ENCODE measurements around the gene DDR2.

The DDR2 gene

DNA sequence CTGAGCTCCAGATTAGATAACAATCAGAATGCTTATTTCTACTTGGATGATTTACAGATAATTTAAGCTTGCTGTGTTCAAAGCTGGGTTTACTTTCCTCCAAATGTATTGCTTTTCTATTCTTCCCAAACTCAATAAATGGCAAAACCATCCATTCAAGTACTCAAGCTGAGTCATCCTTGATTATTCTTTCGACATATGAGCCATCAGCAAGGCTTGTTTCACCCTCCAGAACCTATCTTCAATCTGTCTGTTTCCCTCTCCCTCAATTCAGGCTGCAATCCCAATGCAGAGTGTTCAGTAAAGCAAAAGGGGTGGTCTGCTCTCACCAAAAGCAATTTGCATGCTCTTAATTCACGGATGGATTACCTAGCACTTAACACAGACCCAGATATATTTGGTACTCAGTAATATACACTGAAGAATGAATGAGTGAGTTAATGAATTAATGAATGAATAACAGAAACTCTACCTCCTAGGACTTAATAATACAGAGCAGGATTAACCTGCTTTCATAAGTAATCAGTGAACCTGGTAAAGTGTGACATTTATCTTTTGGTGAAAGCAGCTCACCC lies 41.9 kb downstream of the DDR2 start:
- peak; percentile 8 for DNase-seq

DNA sequence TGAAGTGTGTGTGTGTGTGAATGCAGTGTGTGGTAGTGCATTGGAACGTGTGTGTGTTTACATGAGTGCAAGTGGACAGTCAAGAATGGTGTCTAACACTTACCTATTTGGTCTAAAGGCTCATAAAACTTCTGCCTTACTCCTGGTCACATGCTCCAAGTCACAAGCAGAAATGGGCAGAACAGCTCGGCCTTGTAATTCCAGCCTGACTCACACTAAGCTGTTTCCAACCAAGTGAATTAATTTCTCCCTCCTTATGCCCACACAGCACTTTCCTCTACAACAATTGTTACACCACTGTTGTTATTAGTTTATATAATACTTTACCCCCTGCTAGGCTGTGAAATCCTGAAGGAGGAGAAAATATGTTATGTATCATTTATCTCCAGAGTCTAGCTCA lies 43.8 kb downstream of the DDR2 start:
- peak; percentile 54 for DNase-seq

GRCh38 chr1:162676750-162677149 lies 44.5 kb downstream of the DDR2 start:
- peak; percentile 9 for DNase-seq

- DNase-seq, result no peak
Observed at GRCh38 chr1:162677607-162678371, 45.5 kb downstream of the DDR2 start.

GRCh38 chr1:162678439-162678838 lies 46.2 kb downstream of the DDR2 start:
- DNase-seq, result no peak

GRCh38 chr1:162679298-162679697 lies 47.0 kb downstream of the DDR2 start:
- DNase-seq, result no peak

DNA sequence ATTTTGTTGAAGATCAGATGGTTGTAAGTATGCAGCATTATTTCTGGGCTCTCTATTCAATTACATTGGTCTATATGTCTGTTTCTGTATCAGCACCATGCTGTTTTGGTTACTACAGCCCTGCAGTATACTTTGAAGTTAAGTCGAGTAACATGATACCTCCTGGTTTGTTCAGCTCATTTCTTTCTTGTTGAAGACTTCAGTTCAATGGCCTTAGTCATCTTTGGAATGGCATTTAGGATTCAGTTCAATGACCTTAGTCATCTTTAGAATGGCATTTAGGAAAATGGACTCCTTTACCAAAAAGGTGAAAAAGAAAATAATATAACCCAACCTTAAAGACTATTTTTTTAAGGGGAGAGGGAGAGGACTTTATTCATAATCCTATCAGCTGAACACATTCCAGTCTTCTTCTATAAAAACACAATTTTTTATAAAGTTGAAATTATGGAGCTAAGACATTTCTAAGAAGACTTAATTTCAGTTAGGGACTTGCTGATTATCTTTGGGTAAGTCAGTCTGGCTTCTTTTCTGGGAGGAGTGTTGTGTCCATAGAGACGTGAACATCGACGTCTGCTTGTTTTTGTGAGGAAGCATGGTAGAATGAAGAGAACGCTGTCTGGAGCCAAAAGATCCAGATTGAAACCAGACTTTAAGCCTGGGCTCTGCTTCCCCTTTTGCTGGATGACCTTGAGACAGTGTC lies 48.3 kb downstream of the DDR2 start:
- no peak for DNase-seq

GRCh38 chr1:162681122-162681436 lies 48.8 kb downstream of the DDR2 start:
- no peak for DNase-seq

- no peak for DNase-seq
Observed at GRCh38 chr1:162682013-162682419, 49.8 kb downstream of the DDR2 start.

GRCh38 chr1:162687870-162688269 lies 55.6 kb downstream of the DDR2 start:
- DNase-seq, result no peak

DNA sequence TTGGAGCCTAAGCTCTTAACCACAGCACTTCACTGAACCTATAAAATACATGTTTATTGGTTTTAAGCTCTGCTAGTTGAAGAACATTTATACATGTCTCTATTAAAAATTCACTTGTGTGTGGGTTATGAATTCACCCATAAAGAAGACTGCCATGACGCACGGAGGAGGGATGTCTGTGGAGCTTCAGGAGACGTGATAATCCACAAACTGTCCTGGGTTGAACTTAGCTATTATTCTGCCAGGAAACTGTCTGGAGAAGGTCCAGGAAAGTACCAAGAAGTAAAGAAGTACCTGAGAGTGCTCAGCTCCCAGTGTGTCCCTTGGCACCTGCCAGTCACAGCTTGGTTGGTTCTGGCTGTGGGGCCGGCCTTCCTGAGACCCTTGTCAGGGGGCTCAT lies 56.3 kb downstream of the DDR2 start:
- DNase-seq, result no peak

DNA sequence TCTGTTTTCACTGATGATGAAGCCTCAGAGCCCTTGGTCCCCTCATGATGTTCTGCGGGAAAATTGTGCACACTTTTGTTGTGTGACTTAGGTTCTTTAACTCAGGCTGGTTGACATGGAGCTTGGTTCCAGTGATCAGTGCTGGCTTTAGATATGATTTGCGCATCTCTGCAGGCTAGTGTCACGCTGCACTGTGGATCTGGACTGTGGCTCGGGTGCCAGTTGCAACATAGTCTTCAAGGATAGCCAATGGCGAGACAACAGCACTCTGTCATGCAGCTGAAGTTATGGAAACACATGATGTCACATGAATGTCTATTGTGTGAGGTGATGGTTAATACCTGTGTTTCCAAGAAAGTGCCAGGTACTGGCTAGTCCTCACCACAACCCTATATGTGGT lies 56.7 kb downstream of the DDR2 start:
- DNase-seq, result no peak

- DNase-seq, result no peak
Observed at GRCh38 chr1:162689745-162690671, 57.7 kb downstream of the DDR2 start.

DNA sequence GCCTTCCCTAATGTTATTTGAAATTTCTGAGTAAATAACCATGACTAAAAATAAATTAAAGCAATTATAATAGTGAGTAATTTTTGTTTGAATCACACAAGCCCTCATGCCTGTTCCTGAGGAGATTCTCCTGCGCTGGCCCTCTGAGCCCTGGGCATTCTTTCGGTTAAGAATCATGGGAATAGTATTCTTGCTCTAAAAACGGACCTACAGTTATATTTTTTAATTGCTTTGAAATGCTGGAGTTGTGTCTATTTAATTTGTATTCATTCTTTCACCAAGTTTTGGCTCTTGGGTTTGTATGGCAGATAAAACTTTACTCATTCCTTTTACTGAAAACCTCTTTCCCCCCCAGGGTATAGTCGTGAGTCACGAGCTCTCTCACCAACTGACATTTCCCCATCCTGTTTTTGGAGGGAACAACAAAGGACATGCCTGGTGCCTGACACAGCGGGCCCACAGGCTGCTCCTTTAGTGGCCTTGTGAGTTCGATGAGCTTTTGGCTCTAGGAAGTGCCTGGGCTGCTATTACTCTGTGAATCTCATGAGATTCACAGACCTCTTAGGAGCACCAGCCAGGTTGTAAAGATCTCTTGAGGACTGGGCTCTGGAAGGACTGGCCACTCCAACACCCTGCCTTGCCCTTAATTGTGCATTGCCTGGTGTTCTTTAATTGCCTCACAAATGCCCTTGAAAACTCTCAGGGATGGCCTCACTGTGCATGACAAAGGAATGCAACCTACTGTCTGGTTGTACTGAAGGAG lies 58.6 kb downstream of the DDR2 start:
- peak; percentile 98 for DNase-seq

- no peak for DNase-seq
Observed at GRCh38 chr1:162691999-162692575, 59.8 kb downstream of the DDR2 start.

DNA sequence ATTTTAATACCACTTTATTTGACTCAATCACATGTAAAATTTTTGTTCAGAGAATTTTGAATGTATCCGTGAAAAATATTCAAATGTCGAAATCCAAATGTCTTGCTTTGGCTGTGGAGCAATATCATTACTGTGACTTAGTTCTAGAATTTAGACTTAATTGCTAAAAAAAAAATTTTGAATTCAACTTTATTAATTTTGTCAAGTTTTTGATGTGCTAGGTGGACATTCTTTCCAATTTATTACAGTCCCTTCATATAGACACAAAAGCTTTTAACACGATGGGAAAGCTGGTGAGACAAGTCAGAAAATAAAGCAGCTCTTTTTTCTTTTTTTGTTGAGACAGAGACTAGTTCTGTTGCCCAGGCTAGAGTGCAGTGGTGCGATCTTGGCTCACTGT lies 62.6 kb downstream of the DDR2 start:
- no peak for DNase-seq

- DNase-seq, result no peak
Observed at GRCh38 chr1:162695687-162696086, 63.4 kb downstream of the DDR2 start.

- DNase-seq, result peak; percentile 98
Observed at GRCh38 chr1:162696286-162696862, 64.1 kb downstream of the DDR2 start.

- no peak for DNase-seq
Observed at GRCh38 chr1:162697140-162697895, 65.1 kb downstream of the DDR2 start.

GRCh38 chr1:162699366-162699765 lies 67.1 kb downstream of the DDR2 start:
- no peak for DNase-seq

- DNase-seq, result no peak
Observed at GRCh38 chr1:162700131-162700530, 67.9 kb downstream of the DDR2 start.

Data from islet precursor cell (in vitro differentiated cells).